BE2C (cell line): ENCODE measurements around the gene ADCY1.
"Not testable (repeated sequence)": the region's sequence is repeated elsewhere in the genome, so short reads cannot be mapped to it uniquely, and the experiment has no call there.

Experiments
- DNase-seq: peaks from one replicate; pipeline ENCODE4 v3.0.0-alpha.2; 2020
- H3K27me3 ChIP-seq: fragments of 250-450 bp; sonication (Bioruptor Pico); 2 replicates; pipeline ENCODE4 v1.5.1; 2020; ENCODE audit warnings: mild to moderate bottlenecking
- H3K36me3 ChIP-seq: fragments of 250-450 bp; sonication (Bioruptor Pico); 2 replicates; pipeline ENCODE4 v1.5.1; 2020; ENCODE audit warnings: mild to moderate bottlenecking
- H3K4me1 ChIP-seq: fragments of 250-450 bp; sonication (Bioruptor Pico); 2 replicates; pipeline ENCODE4 v1.5.1; 2020
- H3K4me3 ChIP-seq: 2 replicates; pipeline ENCODE4 v1.5.1; 2011; ENCODE audit warnings: low read depth, low read length
- H3K9me3 ChIP-seq: fragments of 250-450 bp; sonication (Bioruptor Pico); 2 replicates; pipeline ENCODE4 v1.5.1; 2020
- CTCF ChIP-seq: IDR thresholded peaks from 2 replicates; pipeline ENCODE4 v1.5.1; 2012; ENCODE audit warnings: mild to moderate bottlenecking, low read depth, low read length

ADCY1 gene

DNA sequence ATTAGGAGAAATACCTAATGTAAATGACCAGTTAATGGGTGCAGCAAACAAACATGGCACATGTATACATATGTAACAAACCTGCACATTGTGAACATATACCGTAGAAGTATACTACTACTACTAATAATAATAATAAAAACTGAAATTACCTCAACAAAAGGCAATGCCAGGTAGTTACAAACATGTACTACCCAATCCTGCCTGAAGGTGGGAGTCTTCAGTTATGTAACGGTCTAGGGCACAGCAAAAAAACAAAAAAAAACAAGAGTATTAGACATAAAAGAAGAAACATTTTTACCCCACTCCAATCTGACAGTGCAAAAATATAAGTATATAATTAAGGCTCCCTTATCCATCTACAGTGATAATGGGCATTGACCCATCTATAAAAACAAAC lies 182.6 kb downstream of the ADCY1 start:
- not testable (repeated sequence) for H3K36me3 ChIP-seq, H3K4me1 ChIP-seq, DNase-seq, H3K9me3 ChIP-seq, H3K4me3 ChIP-seq, H3K27me3 ChIP-seq
- TF ChIP-seq CTCF: peak; percentile 26; the same call in 1 of the 2 replicates

DNA sequence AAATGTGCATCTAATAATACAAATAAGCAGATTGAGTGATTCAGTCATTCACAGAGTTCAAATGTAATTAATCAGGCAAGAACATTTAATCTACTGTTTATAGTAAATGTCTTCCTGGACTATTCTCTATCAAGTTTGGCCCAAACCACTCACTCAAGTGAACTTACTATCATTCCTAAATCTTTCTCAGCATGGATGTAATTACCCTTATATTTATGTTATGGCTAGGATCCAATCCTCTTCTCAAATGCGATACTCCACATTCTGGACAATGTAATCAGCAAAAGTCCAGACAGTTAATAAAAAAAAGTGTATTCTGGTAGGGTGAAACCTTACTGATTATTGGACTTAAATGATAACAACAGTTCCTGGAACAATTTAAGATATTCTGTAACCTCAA lies 185.3 kb downstream of the ADCY1 start:
- not testable (repeated sequence) for H3K4me3 ChIP-seq, H3K4me1 ChIP-seq, DNase-seq, H3K36me3 ChIP-seq, H3K9me3 ChIP-seq, H3K27me3 ChIP-seq

DNA sequence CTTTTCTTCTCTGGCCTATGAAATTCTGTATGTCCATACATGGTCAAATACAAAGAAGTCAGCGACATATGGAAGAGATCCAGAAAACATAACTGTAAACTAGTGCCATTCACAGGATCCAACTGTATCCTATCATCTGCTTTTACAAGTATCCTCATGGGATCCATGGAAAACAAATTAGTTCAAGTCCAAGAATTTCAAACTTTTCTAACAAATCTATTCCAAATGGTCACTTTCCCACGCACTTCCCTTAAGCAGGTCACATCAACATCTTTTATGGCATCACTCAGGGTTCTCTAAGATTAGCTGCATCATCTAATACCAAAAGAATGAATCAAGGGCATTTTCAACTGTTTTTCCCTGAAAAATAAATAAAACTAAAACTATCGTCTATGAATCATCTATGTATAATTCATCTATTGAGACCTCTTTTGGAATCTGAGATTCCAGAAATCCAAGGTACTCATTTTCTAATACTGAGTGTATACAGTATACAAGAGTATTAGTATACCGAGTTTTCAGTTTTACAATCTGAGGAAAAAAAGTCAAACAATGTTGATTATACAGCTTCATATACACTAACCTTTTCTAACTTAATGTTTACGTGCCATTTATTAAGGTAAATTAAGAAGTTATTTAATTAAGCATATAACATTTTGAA lies 187.5 kb downstream of the ADCY1 start:
- not testable (repeated sequence) for H3K36me3 ChIP-seq, H3K27me3 ChIP-seq, H3K4me1 ChIP-seq, DNase-seq, H3K9me3 ChIP-seq, H3K4me3 ChIP-seq

GRCh38 chr7:45762225-45762994 lies 188.2 kb downstream of the ADCY1 start:
- not testable (repeated sequence) for H3K4me3 ChIP-seq, H3K9me3 ChIP-seq, DNase-seq, H3K27me3 ChIP-seq, H3K4me1 ChIP-seq, H3K36me3 ChIP-seq

GRCh38 chr7:45768516-45769394 lies 194.6 kb downstream of the ADCY1 start:
- peak overlapping the region; percentile 80 for H3K4me3 ChIP-seq
- not testable (repeated sequence) for H3K27me3 ChIP-seq, H3K36me3 ChIP-seq, H3K4me1 ChIP-seq, H3K9me3 ChIP-seq
- TF ChIP-seq CTCF: 0 out of 2 replicates have a peak, but pooled peaks have one; percentile 10
- DNase-seq: peak; percentile 99

DNA sequence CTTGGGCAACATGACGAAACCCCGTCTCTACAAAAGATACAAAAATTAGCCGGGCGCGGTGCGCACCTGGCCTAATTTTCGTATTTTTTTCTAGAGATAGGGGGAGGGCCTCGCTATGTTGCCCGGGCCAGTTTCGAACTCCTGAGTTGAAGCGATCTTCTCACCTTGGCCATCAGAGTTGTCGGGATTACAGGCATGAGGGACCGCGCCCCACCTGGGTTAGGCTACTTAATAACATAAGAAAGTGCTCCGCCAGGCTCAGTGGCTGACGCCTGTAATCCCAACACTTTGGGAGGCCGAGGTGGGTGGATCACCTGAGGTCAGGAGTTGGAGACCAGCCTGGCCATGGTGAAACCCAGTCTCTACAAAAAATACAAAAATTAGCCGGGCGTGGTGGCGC lies 195.5 kb downstream of the ADCY1 start:
- not testable (repeated sequence) for H3K27me3 ChIP-seq, DNase-seq, H3K4me1 ChIP-seq, H3K36me3 ChIP-seq, H3K9me3 ChIP-seq
- H3K4me3 ChIP-seq: peak overlapping the region; percentile 80
